ENCODE results near the gene KDELR1. TPM values are rescaled to one million over a fixed set of nuclear protein-coding genes. Genes with fewer than 3 reads are reported as not detected.

KDELR1 gene
- total and polyA plus RNA-seq, 9 of the 15 experiments (the other 6 are each of a cell fraction or from before 2014, with no cell fraction given) = 6.1 to 165 (median 58.5) TPM

DNA sequence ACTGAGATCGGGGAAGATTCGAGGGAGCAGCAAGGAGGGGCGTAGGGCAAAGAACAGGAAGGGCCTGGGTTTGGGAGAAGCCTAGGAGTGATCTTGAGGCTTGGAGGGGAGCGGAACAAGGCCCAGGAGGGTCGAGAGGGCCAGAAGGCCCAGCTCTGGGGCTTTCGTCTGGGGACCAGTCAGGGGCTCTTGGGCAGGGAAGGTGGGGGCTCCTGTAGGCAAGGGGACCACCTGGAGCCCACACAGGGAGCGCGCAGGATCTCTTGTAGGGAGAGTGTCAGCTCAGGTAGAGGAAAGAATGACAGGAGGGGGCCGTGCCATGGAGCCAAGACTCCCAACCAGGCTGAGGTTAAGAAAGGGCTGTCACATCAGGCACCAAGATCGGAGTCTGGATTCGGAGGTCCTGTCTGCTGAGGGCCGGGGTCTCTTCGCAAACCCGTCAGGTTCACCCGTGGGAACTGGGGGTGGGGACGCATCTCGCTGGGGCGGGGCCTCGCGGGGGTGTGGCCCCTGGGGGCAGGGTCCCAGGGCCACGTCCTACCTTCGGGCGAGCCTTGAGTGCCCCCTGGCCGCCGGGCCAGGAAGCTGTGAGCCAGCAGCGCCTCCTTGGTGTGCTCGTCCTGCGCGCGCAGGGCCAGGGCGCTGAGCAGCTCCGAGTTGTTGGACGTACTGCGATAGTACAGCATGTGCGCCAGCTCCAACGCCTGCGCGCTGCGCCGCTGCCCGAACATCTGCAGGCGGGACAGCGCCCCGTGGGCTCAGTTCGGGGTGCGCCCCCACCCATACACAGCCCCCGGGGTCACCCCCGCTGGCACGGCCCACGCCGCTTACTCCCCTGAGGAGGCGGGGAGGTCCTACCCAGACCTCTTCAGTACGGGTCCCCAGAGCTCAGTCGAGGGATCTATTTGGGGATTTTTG lies 57.6 kb downstream of the KDELR1 start (continued):
- TF ChIP-seq MYBL2 (IDR thresholded peaks at IDR 0.05; ENCODE audit: low read depth) = no peak
- TF ChIP-seq MYBL2 (CRISPR knock-in tag; IDR thresholded peaks at IDR 0.05; ENCODE audit: borderline replicate concordance) = no peak
- TF ChIP-seq CBX5 (IDR thresholded peaks at IDR 0.05; ENCODE audit: borderline replicate concordance, low read depth) = no peak
- no peak for TF ChIP-seq HDAC3 (IDR thresholded peaks at IDR 0.05; ENCODE audit: borderline replicate concordance, partially characterized antibody)
- no peak for TF ChIP-seq ZNF140 (CRISPR knock-in tag; IDR thresholded peaks at IDR 0.05)
- no peak for TF ChIP-seq PCBP1 (IDR thresholded peaks at IDR 0.05; ENCODE audit: low read depth, low read length, poor library complexity, severe bottlenecking)
- TF ChIP-seq ZNF407 (IDR thresholded peaks at IDR 0.05; ENCODE audit: low read depth) = peak; percentile 73; the same call in 1 of the 2 replicates
- TF ChIP-seq PRDM10 (IDR thresholded peaks at IDR 0.05; ENCODE audit: partially characterized antibody) = peak; percentile 38
- no peak for TF ChIP-seq KAT2B (IDR thresholded peaks at IDR 0.05; ENCODE audit: low read depth, low read length)
- no peak for TF ChIP-seq RBM15 (IDR thresholded peaks at IDR 0.05; ENCODE audit: insufficient read depth, low read length)
- TF ChIP-seq PHB2 (IDR thresholded peaks at IDR 0.05; ENCODE audit: low read depth) = peak; percentile 58
- TF ChIP-seq CTCFL (IDR thresholded peaks at IDR 0.05; ENCODE audit: borderline replicate concordance, insufficient read depth, low read depth, low read length, poor library complexity, severe bottlenecking) = peak; percentile 56

Measured in K562 (cell line).